HG02588 (cell line): ENCODE measurements around the gene SRC.

Experiments used
- ATAC-seq: cut with Tn5 transposase; IDR thresholded peaks from one replicate; pipeline ENCODE4 v1.9.1; 2021; ENCODE audit warnings: mild to moderate bottlenecking, moderate library complexity; ENCODE audit not compliant: unreplicated experiment

SRC gene

GRCh38 chr20:37314617-37315016 lies 31.3 kb upstream of the SRC start:
- no peak for ATAC-seq

GRCh38 chr20:37315021-37315451 lies 30.9 kb upstream of the SRC start:
- no peak for ATAC-seq

- ATAC-seq, result peak; percentile 40
Observed at GRCh38 chr20:37315452-37316110, 30.4 kb upstream of the SRC start.

GRCh38 chr20:37316116-37316774 lies 29.7 kb upstream of the SRC start:
- ATAC-seq, result peak; percentile 67

- ATAC-seq, result no peak
Observed at GRCh38 chr20:37316775-37317170, 29.2 kb upstream of the SRC start.

GRCh38 chr20:37317316-37317715 lies 28.6 kb upstream of the SRC start:
- no peak for ATAC-seq

- ATAC-seq, result no peak
Observed at GRCh38 chr20:37317994-37318640, 27.8 kb upstream of the SRC start.

GRCh38 chr20:37319151-37319671 lies 26.7 kb upstream of the SRC start:
- no peak for ATAC-seq

- ATAC-seq, result no peak
Observed at GRCh38 chr20:37323985-37324384, 22.0 kb upstream of the SRC start.

GRCh38 chr20:37325206-37325605 lies 20.7 kb upstream of the SRC start:
- no peak for ATAC-seq

- ATAC-seq, result no peak
Observed at GRCh38 chr20:37326666-37327065, 19.3 kb upstream of the SRC start.

- no peak for ATAC-seq
Observed at GRCh38 chr20:37327748-37328147, 18.2 kb upstream of the SRC start.

GRCh38 chr20:37328149-37328945 lies 17.6 kb upstream of the SRC start:
- no peak for ATAC-seq

GRCh38 chr20:37329481-37330165 lies 16.3 kb upstream of the SRC start:
- no peak for ATAC-seq

- ATAC-seq, result no peak
Observed at GRCh38 chr20:37330316-37330715, 15.6 kb upstream of the SRC start.

- no peak for ATAC-seq
Observed at GRCh38 chr20:37331060-37331857, 14.7 kb upstream of the SRC start.

GRCh38 chr20:37333130-37333847 lies 12.7 kb upstream of the SRC start:
- ATAC-seq, result no peak

GRCh38 chr20:37333848-37334318 lies 12.1 kb upstream of the SRC start:
- ATAC-seq, result no peak

- no peak for ATAC-seq
Observed at GRCh38 chr20:37334450-37334849, 11.5 kb upstream of the SRC start.
